OCI-M2 (cell line): ENCODE measurements around the gene PRSS57.
"Not testable (repeated sequence)": the region's sequence is repeated elsewhere in the genome, so short reads cannot be mapped to it uniquely, and the experiment has no call there.

Experiments
- DNase-seq: peaks from one replicate; lab custom pipeline; 2025; ENCODE audit not compliant: unreplicated experiment; lab: John Stamatoyannopoulos, UW

Gene PRSS57

GRCh38 chr19:676007-676338 is 19.3 kb downstream of the PRSS57 start:
- DNase-seq: no peak

- no peak for DNase-seq
These were observed 20.7 kb downstream of the PRSS57 start for GRCh38 chr19:674282-675151.

GRCh38 chr19:670609-671075 is 24.6 kb downstream of the PRSS57 start:
- DNase-seq: no peak

GRCh38 chr19:668675-669434 is 26.4 kb downstream of the PRSS57 start:
- DNase-seq: peak; percentile 3

GRCh38 chr19:666985-667573 is 28.2 kb downstream of the PRSS57 start:
- not testable (repeated sequence) for DNase-seq

- DNase-seq: peak; percentile 28
These were observed 30.3 kb downstream of the PRSS57 start for GRCh38 chr19:664913-665443.

GRCh38 chr19:663682-664117 is 31.6 kb downstream of the PRSS57 start:
- DNase-seq: no peak

- peak; percentile 12 for DNase-seq
These were observed 32.1 kb downstream of the PRSS57 start, which contains the start of gene RNF126 for GRCh38 chr19:662962-663681. Gene RNF126, minus strand, starts transcription at chr19:663214. Its CDS starts 93 bp downstream, at chr19:663121.

- DNase-seq: no peak
These were observed 32.9 kb downstream of the PRSS57 start for GRCh38 chr19:662207-662961.

- DNase-seq: no peak
These were observed 33.6 kb downstream of the PRSS57 start for GRCh38 chr19:661427-662196.

- DNase-seq: no peak
These were observed 34.3 kb downstream of the PRSS57 start for GRCh38 chr19:660793-661426.

GRCh38 chr19:658916-659839 is 36.1 kb downstream of the PRSS57 start:
- no peak for DNase-seq

GRCh38 chr19:658059-658839 is 37.0 kb downstream of the PRSS57 start:
- no peak for DNase-seq

- DNase-seq: no peak
These were observed 37.6 kb downstream of the PRSS57 start for GRCh38 chr19:657611-658010.

- no peak for DNase-seq
These were observed 38.3 kb downstream of the PRSS57 start for GRCh38 chr19:656751-657559.

GRCh38 chr19:655691-656090 is 39.6 kb downstream of the PRSS57 start:
- no peak for DNase-seq
